ENCODE measurements around the gene FARS2. TPM values are rescaled to one million over a fixed set of nuclear protein-coding genes. Genes with fewer than 3 reads are reported as not detected.

FARS2 gene
- total and polyA plus RNA-seq, 2 of the 13 experiments (the other 11 are each of a cell fraction or from before 2014, with no cell fraction given): 15.4 to 26.0 TPM

GRCh38 chr6:5260661-5261544, at the start of gene FARS2, which contains the start of gene LYRM4 (continued):
- peak; percentile 42; the same call in 1 of the 2 replicates for TF ChIP-seq SP1 (IDR thresholded peaks at IDR 0.05)
- peak; percentile 75 for TF ChIP-seq SP1 (CRISPR knock-in tag; IDR thresholded peaks at IDR 0.05)
- peak; percentile 48; the same call in 1 of the 2 replicates for TF ChIP-seq ZBTB20 (CRISPR knock-in tag; IDR thresholded peaks at IDR 0.05; ENCODE audit: borderline replicate concordance, low read depth)
- TF ChIP-seq, protein P1, sequence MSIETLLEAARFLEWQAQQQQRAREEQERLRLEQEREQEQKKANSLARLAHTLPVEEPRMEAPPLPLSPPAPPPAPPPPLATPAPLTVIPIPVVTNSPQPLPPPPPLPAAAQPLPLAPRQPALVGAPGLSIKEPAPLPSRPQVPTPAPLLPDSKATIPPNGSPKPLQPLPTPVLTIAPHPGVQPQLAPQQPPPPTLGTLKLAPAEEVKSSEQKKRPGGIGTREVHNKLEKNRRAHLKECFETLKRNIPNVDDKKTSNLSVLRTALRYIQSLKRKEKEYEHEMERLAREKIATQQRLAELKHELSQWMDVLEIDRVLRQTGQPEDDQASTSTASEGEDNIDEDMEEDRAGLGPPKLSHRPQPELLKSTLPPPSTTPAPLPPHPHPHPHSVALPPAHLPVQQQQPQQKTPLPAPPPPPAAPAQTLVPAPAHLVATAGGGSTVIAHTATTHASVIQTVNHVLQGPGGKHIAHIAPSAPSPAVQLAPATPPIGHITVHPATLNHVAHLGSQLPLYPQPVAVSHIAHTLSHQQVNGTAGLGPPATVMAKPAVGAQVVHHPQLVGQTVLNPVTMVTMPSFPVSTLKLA (IDR thresholded peaks at IDR 0.05): peak; percentile 78
- no peak for TF ChIP-seq ZSCAN9 (CRISPR knock-in tag; IDR thresholded peaks at IDR 0.05; ENCODE audit: borderline replicate concordance)
- TF ChIP-seq, protein P2, sequence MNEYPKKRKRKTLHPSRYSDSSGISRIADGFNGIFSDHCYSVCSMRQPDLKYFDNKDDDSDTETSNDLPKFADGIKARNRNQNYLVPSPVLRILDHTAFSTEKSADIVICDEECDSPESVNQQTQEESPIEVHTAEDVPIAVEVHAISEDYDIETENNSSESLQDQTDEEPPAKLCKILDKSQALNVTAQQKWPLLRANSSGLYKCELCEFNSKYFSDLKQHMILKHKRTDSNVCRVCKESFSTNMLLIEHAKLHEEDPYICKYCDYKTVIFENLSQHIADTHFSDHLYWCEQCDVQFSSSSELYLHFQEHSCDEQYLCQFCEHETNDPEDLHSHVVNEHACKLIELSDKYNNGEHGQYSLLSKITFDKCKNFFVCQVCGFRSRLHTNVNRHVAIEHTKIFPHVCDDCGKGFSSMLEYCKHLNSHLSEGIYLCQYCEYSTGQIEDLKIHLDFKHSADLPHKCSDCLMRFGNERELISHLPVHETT (CRISPR knock-in tag; conservative IDR thresholded peaks at IDR 0.05): peak; percentile 58; the same call in 1 of the 2 replicates
- TF ChIP-seq ZBTB2 (CRISPR knock-in tag; IDR thresholded peaks at IDR 0.05; ENCODE audit: low read depth): 0 out of 2 replicates have a peak, but pooled peaks have one; percentile 37
- peak; percentile 85; the same call in 1 of the 2 replicates for TF ChIP-seq SMAD3 (CRISPR knock-in tag; IDR thresholded peaks at IDR 0.05)
- peak; percentile 94; the same call in 1 of the 2 replicates for TF ChIP-seq ZNF33A (CRISPR knock-in tag; IDR thresholded peaks at IDR 0.05; ENCODE audit: borderline replicate concordance)
- no peak for TF ChIP-seq ZMYM3 (CRISPR knock-in tag; IDR thresholded peaks at IDR 0.05)
- peak; percentile 49 for TF ChIP-seq PITX1 (CRISPR knock-in tag; IDR thresholded peaks at IDR 0.05)
- TF ChIP-seq GPN1 (CRISPR knock-in tag; IDR thresholded peaks at IDR 0.05; ENCODE audit: borderline replicate concordance): peak; percentile 41; the same call in 1 of the 2 replicates
- peak; percentile 95; the same call in 2 of the 3 replicates for TF ChIP-seq MXI1 (IDR thresholded peaks at IDR 0.05; ENCODE audit: borderline replicate concordance, low read depth, low read length)
- TF ChIP-seq PPARG (CRISPR knock-in tag; conservative IDR thresholded peaks at IDR 0.05): no peak; the same call in 1 of the 2 replicates
- 0 out of 2 replicates have a peak, but pooled peaks have one; percentile 60 for TF ChIP-seq BRCA1 (CRISPR knock-in tag; IDR thresholded peaks at IDR 0.05)
- TF ChIP-seq HCFC1 (IDR thresholded peaks at IDR 0.05; ENCODE audit: low read depth, low read length): peak; percentile 65
- TF ChIP-seq GATA4 (IDR thresholded peaks at IDR 0.05; ENCODE audit: borderline replicate concordance, low read depth): peak; percentile 16; the same call in 1 of the 2 replicates
- TF ChIP-seq TFDP2 (CRISPR knock-in tag; IDR thresholded peaks at IDR 0.05): peak; percentile 53; the same call in 1 of the 2 replicates
- TF ChIP-seq POLR2G (IDR thresholded peaks at IDR 0.05; ENCODE audit: low read depth, low read length): peak; percentile 74
- 0 out of 2 replicates have a peak, but pooled peaks have one; percentile 33 for TF ChIP-seq KLF9 (CRISPR knock-in tag; IDR thresholded peaks at IDR 0.05; ENCODE audit: low read depth)
- TF ChIP-seq ZNF230 (CRISPR knock-in tag; IDR thresholded peaks at IDR 0.05): peak; percentile 47; the same call in 1 of the 2 replicates
- no peak for TF ChIP-seq PHF5A (CRISPR knock-in tag; IDR thresholded peaks at IDR 0.05; ENCODE audit: low read depth, unreplicated experiment)
- TF ChIP-seq ZNF331 (CRISPR knock-in tag; IDR thresholded peaks at IDR 0.05): peak; percentile 47; the same call in 1 of the 2 replicates

Measured in HepG2 (cell line).